22Rv1 (cell line): Measurements from ENCODE around the gene DHRS3.

Experiments
- H3K27ac ChIP-seq: fragments of 450-650 bp; 2 replicates; pipeline ENCODE4 v1.5.1; 2017
- CTCF ChIP-seq: fragments of 450-650 bp; IDR thresholded peaks from 2 replicates; pipeline ENCODE4 v1.5.1; 2017; ENCODE audit warnings: mild to moderate bottlenecking
- ZFX ChIP-seq: fragments of 450-650 bp; IDR thresholded peaks from 2 replicates; pipeline ENCODE4 v1.6.1; 2017; ENCODE audit warnings: antibody characterized with exemption, borderline replicate concordance

Gene DHRS3

GRCh38 chr1:12582649-12583048 lies 35.4 kb downstream of the DHRS3 start:
- H3K27ac ChIP-seq: no peak overlapping the region
- no peak for TF ChIP-seq ZFX
- no peak for TF ChIP-seq CTCF

GRCh38 chr1:12581179-12581578 lies 36.8 kb downstream of the DHRS3 start:
- TF ChIP-seq CTCF: no peak
- no peak for TF ChIP-seq ZFX
- H3K27ac ChIP-seq: no peak overlapping the region

DNA sequence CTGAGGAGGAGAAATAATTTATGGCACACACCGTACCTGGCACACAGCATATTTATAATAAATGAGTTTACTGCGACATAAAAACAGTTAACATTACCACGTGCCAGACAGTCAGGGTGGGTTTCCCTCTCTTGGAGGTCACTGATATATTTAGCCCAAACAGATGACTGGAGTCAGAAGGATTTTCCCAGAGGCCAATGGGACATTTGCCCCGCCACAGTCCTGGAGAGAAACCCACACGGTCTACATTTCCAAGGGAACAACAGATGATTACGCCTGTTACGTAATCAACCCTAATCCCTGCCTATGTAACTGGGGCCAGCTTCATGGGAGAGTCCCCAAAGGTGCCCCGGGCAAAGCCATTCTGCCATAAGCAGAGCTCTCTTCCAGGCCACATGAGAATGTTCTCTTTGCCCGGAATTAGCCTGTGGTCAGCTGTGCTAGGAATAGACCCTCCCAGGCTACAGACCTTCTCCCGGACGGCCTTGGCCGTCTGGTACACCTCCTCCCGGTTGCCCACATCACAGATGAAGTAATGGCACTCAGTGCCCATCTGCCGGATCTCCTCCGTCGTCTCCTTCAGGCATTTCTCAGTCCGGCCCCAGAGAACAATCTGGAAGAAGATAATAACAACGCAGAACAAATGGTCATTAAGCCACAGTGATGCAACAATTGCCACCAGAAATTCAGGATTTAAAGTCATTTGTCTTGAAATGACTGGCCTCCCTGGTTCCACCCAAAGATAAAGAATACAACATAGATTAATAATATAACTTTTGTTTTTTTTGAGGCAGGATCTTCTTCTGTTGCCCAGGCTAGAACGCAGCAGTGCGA lies 37.7 kb downstream of the DHRS3 start:
- TF ChIP-seq CTCF (no peak), ZFX (no peak)
- no peak overlapping the region for H3K27ac ChIP-seq

GRCh38 chr1:12578860-12579422 lies 39.1 kb downstream of the DHRS3 start:
- TF ChIP-seq ZFX: no peak
- no peak for TF ChIP-seq CTCF

GRCh38 chr1:12577020-12577419 lies 41.0 kb downstream of the DHRS3 start:
- no peak overlapping the region for H3K27ac ChIP-seq

More at GRCh38 chr1:12578860-12579422, 39.1 kb downstream of the DHRS3 start:
- no peak overlapping the region for H3K27ac ChIP-seq

GRCh38 chr1:12574757-12575139 lies 43.3 kb downstream of the DHRS3 start:
- TF ChIP-seq CTCF: no peak
- TF ChIP-seq ZFX: no peak
- H3K27ac ChIP-seq: no peak overlapping the region

More at GRCh38 chr1:12577020-12577419, 41.0 kb downstream of the DHRS3 start:
- TF ChIP-seq CTCF: no peak

DNA sequence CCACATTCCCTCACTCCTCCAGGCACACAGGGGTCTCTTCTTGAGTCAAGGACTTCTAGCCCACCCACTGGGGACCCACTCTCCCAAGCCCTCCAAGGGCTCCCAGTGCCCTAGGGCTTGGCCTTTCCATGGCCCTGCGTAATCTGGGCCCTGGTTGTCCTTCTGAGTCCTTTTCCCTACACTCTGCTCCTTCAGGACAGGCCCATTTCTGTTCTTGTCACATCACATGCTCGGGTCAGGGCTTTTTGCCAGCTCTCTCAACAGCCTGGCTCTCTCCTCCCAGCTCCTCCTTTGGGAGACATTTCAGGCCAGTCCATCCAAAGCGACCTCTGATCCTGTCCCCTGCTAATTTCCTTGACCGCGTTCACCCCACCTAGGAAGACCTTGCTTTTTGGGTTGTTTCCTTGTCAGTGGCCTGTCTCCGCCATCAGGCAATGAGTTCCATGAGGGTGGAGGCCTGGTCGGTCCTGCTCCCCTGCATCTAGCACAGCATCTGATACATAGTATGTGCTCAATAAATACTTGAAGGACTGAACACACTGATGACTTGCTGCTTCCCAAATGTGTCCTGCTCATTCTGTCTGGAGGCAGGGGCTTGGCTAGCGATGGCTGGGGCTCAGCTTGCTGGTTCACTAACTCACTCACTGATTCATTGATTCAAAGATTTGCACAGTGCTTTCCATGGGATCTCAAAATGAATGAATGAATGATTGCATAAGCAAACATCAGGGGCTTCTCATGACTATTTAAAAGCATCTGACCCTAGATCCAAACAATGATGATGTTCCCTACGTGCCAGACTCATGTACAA lies 44.8 kb downstream of the DHRS3 start:
- TF ChIP-seq ZFX (no peak), CTCF (no peak)
- H3K27ac ChIP-seq: no peak overlapping the region
